IMR-90 (cell line): ENCODE measurements around the gene HAGH. TPM values are rescaled to one million over a fixed set of nuclear protein-coding genes. Genes with fewer than 3 reads are reported as not detected.
A peak's percentile ranks its signal among the peaks of the same experiment; 100 is the strongest.

Source experiments
- ATAC-seq: fragments of 200-7000 bp; cut with Tn5 transposase; 2 replicates; pipeline ENCODE4 v1.9.1; 2020; ENCODE audit warnings: low read depth, mild to moderate bottlenecking, moderate library complexity
- BruUV-seq: library from RNA; stranded (reverse); fragments of 400-500 nt; replicated peaks from 2 replicates; lab custom pipeline; 2021; lab: Mats Ljungman, UMichigan
- CTCF ChIA-PET: fragments of 300-600 bp; formaldehyde crosslinking; extraction: SDS; loops from one replicate; lab custom pipeline; 2021; ENCODE audit warnings: antibody characterized with exemption; lab: Yijun Ruan, JAX
- POLR2A ChIA-PET: fragments of 300-600 bp; sonication (Branson Sonifier 250); formaldehyde crosslinking; loops from one replicate; lab custom pipeline; 2022; ENCODE audit warnings: antibody characterized with exemption; ENCODE audit not compliant: unreplicated experiment; lab: Charles Lee
- DNase-seq: peaks from one replicate; pipeline ENCODE4 v3.0.0; 2013
- H2AFZ ChIP-seq: replicated peaks from 2 replicates; pipeline ENCODE3; 2013; ENCODE audit warnings: low read length, mild to moderate bottlenecking; ENCODE audit not compliant: poor library complexity
- H2AK5ac ChIP-seq: 2 replicates; pipeline ENCODE4 v1.6.1; 2013; ENCODE audit warnings: low read depth, low read length, inconsistent platforms
- H2AK9ac ChIP-seq: replicated peaks from 2 replicates; pipeline ENCODE3; 2013; ENCODE audit warnings: mild to moderate bottlenecking, low read depth, low read length, moderate library complexity; ENCODE audit not compliant: poor library complexity
- H2BK120ac ChIP-seq: 2 replicates; pipeline ENCODE4 v1.6.1; 2013; ENCODE audit warnings: low read depth, low read length, inconsistent platforms
- H2BK15ac ChIP-seq: 3 replicates; pipeline ENCODE4 v1.6.1; 2013; ENCODE audit warnings: low read depth, low read length, inconsistent platforms
- H2BK20ac ChIP-seq: 2 replicates; pipeline ENCODE4 v1.6.1; 2013; ENCODE audit warnings: low read depth, mild to moderate bottlenecking, inconsistent platforms, low read length, moderate library complexity
- H2BK5ac ChIP-seq: 2 replicates; pipeline ENCODE4 v1.6.1; 2013; ENCODE audit warnings: mild to moderate bottlenecking, low read depth, low read length, inconsistent platforms; ENCODE audit not compliant: poor library complexity, severe bottlenecking
- H3K14ac ChIP-seq: replicated peaks from 2 replicates; pipeline ENCODE4 v1.6.1; 2013; ENCODE audit warnings: low read depth, low read length, inconsistent platforms
- H3K18ac ChIP-seq: 2 replicates; pipeline ENCODE4 v1.6.1; 2013; ENCODE audit warnings: low read depth, low read length, control low read depth
- H3K23ac ChIP-seq: 2 replicates; pipeline ENCODE4 v1.6.1; 2013; ENCODE audit warnings: low read depth, low read length, inconsistent platforms
- H3K27ac ChIP-seq: 2 replicates; pipeline ENCODE4 v1.5.1; 2013; ENCODE audit warnings: mild to moderate bottlenecking, control low read depth, low read length; ENCODE audit not compliant: insufficient read depth
- H3K27me3 ChIP-seq: 2 replicates; pipeline ENCODE4 v1.6.1; 2013; ENCODE audit warnings: low read length; ENCODE audit not compliant: control insufficient read depth, insufficient read depth
- H3K36me3 ChIP-seq: 2 replicates; pipeline ENCODE4 v1.6.1; 2013; ENCODE audit warnings: low read length, mixed read lengths; ENCODE audit not compliant: control insufficient read depth, insufficient read depth
- H3K4ac ChIP-seq: 2 replicates; pipeline ENCODE4 v1.6.1; 2013; ENCODE audit warnings: low read depth, low read length, inconsistent platforms
- H3K4me1 ChIP-seq: 2 replicates; pipeline ENCODE4 v1.6.1; 2013; ENCODE audit warnings: low read length, mixed read lengths; ENCODE audit not compliant: control insufficient read depth, insufficient read depth
- H3K4me2 ChIP-seq: 2 replicates; pipeline ENCODE4 v1.6.1; 2013; ENCODE audit warnings: low read depth, mild to moderate bottlenecking, control low read depth, low read length, moderate library complexity
- H3K4me3 ChIP-seq: 2 replicates; pipeline ENCODE4 v1.5.1; 2013; ENCODE audit warnings: low read depth, mild to moderate bottlenecking, control low read depth, low read length, moderate library complexity; ENCODE audit not compliant: insufficient read depth
- H3K56ac ChIP-seq: 2 replicates; pipeline ENCODE4 v1.6.1; 2013; ENCODE audit warnings: low read length, inconsistent platforms; ENCODE audit not compliant: insufficient read depth; ENCODE audit errors: extremely low read depth
- H3K79me1 ChIP-seq, 2 experiments: 2 replicates each; pipeline ENCODE4 v1.6.1; 2013; ENCODE audit warnings: low read length in 2 of 2, inconsistent platforms in 1 of 2, low read depth in 1 of 2
- H3K9ac ChIP-seq: 2 replicates; pipeline ENCODE4 v1.6.1; 2013; ENCODE audit warnings: low read depth, low read length, control low read depth
- H3K9me1 ChIP-seq: 2 replicates; pipeline ENCODE4 v1.6.1; 2013; ENCODE audit warnings: low read length, inconsistent platforms; ENCODE audit not compliant: insufficient read depth
- H3K9me3 ChIP-seq: 2 replicates; pipeline ENCODE4 v1.6.1; 2013; ENCODE audit warnings: low read length; ENCODE audit not compliant: control insufficient read depth, insufficient read depth
- H4K20me1 ChIP-seq: 2 replicates; pipeline ENCODE4 v1.6.1; 2013; ENCODE audit warnings: low read length, inconsistent platforms; ENCODE audit not compliant: insufficient read depth
- H4K5ac ChIP-seq: 2 replicates; pipeline ENCODE4 v1.6.1; 2013; ENCODE audit warnings: mild to moderate bottlenecking, low read depth, low read length, control low read depth
- H4K8ac ChIP-seq, 2 experiments: 2 replicates each; pipeline ENCODE4 v1.6.1; 2013; ENCODE audit warnings: low read depth in 2 of 2, low read length in 2 of 2, control low read depth in 1 of 2, inconsistent platforms in 1 of 2
- H4K91ac ChIP-seq: 2 replicates; pipeline ENCODE4 v1.6.1; 2013; ENCODE audit warnings: low read depth, low read length, inconsistent platforms; ENCODE audit not compliant: insufficient read depth
- BHLHE40 ChIP-seq: fragments of 150-350 bp; IDR thresholded peaks from 2 replicates; pipeline ENCODE4 v1.6.1; 2016; ENCODE audit warnings: mild to moderate bottlenecking, low read depth, low read length
- CHD1 ChIP-seq: IDR thresholded peaks from 2 replicates; pipeline ENCODE4 v1.6.1; 2012; ENCODE audit warnings: low read depth, low read length, improper control_type of control experiment
- FOS ChIP-seq: fragments of 150-350 bp; IDR thresholded peaks from 2 replicates; pipeline ENCODE4 v1.6.1; 2016; ENCODE audit warnings: low read depth, low read length
- WGBS, 2 experiments: methylation state at CpG; one replicate each; pipeline versions ENCODE4 v1.1.5 to v1.1.7; 2013; ENCODE audit warnings: missing lambda C conversion rate in 2 of 2; ENCODE audit not compliant: insufficient read length in 1 of 2; ENCODE audit errors: extremely low coverage in 2 of 2; 5-methylcytosine and 5-hydroxymethylcytosine counted together
- dilution Hi-C: fragments of 300-500 bp; cut with HindIII; formaldehyde crosslinking; loops from one replicate; pipeline ENCODE4 v1.14.3; 2018; ENCODE audit warnings: low sequenced_read_pairs; ENCODE audit not compliant: unreplicated experiment
- in situ Hi-C: fragments of 300-500 bp; cut with MboI; formaldehyde crosslinking; loops from 3 replicates; pipeline ENCODE4 v1.14.3; 2019; ENCODE audit warnings: low sequenced_read_pairs, inconsistent platforms, mixed read lengths
- intact Hi-C: fragments of 100-400 bp; cut with micrococcal nuclease; formaldehyde crosslinking; loops from 2 replicates; pipeline ENCODE4 v1.10.0; 2022
- polyA plus RNA-seq, 3 experiments: library from polyadenylated mRNA; depleted of rRNA; stranded (reverse); fragments of >200 nt; gene quantifications; 2 replicates each; pipeline ENCODE4 v1.2.3, GENCODE V29; 2012; ENCODE audit warnings: low replicate concordance in 1 of 3
- total RNA-seq: library from RNA; depleted of rRNA; stranded (reverse); fragments of >200 nt; gene quantifications from 2 replicates; pipeline ENCODE4 v1.2.3, GENCODE V29; 2012

The HAGH gene
- total and polyA plus RNA-seq, 2 of the 4 experiments (the other 2 are of a cell fraction): 30.8 to 52.2 TPM

DNA sequence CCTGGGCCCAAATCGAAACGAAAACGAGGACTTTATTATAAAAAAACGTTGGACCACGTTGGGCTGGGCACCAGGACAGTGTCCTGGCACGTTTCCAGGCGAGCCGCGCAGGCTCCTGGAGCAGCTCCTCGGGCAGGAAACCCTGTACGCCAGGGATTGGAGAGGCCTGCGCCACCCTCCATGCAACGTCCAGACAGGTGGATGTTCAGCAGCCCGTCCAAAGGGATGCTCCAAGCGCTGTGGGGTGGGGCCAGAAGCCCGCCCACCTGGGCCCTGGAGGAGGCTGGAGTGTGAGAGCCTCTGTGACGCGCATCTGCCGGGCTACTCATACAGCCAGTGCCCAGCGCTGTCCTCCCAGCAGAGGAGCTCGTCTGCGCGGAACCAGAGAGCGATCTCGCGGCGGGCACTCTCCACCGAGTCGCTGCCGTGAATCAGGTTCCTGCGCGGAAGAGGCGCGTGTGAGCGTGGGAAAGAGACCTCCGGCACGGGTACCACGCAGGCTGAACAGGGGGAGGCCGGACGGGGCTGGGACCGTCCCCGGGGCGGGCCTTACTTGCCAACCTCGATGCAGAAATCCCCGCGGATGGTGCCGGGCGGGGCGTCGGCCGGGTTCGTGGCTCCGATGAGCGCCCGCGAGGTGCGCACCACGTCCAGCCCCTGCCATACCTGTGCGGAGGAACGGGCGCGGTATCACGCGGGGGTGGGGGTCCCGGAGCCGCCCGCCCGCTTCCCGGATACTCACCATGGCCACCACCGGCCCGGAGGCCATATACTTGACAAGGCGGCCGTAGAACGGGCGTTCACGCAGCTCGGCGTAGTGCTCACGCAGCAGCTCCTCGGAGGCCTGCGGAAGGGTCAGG lies 56.1 kb downstream of the HAGH start:
- ATAC-seq: peak; percentile 5
- Histone ChIP-seq H2BK120ac (no peak overlapping the region), H3K4me3 (peak overlapping the region; percentile 93), H4K5ac (no peak overlapping the region), H3K4me1 (peaks cover 13% of the 10 kb centered on the region), H3K36me3 (peaks cover 40% of the 10 kb centered on the region), H3K4ac (no peak overlapping the region; the same call in 1 of the 2 replicates), H4K91ac (no peak overlapping the region), H2BK5ac (no peak overlapping the region), H3K14ac (no peak overlapping the region), H3K27ac (peak overlapping the region; percentile 68; the same call in 1 of the 2 replicates), H3K56ac (no peak overlapping the region), H4K20me1 (peaks cover 28% of the 10 kb centered on the region), H4K8ac (peak overlapping the region in 1 of 2 experiments; percentile 50; a peak in 2 of 4 replicates), H3K79me1 (peaks cover 12 to 49% of the 10 kb centered on the region in 2 experiments), H2AK9ac (peak overlapping the region; percentile 13), H2AFZ (peak overlapping the region; percentile 64), H2AK5ac (no peak overlapping the region), H3K9ac (peak overlapping the region; percentile 72), H3K18ac (no peak overlapping the region), H3K23ac (no peak overlapping the region), H2BK20ac (no peak overlapping the region), H3K27me3 (no peaks in the 10 kb centered on the region), H3K9me3 (no peaks in the 10 kb centered on the region), H3K4me2 (peak overlapping the region; percentile 85), H3K9me1 (0 out of 2 replicates have a peak, but pooled peaks cover 3% of the 10 kb centered on the region), H2BK15ac (no peak overlapping the region)
- WGBS, 2 experiments: 31% methylated on average over 54 of the region's 81 CpGs; no CpG with 5 or more reads in 1 of the 2 experiments
- TSS peak; percentile 81 for BruUV-seq
- ChIA-PET CTCF (no interaction called here), POLR2A (no interaction called here)
- in situ Hi-C loops: no loop called here
- dilution Hi-C loops: no loop called here
- intact Hi-C loops: no loop called here
- DNase-seq: peak; percentile 47
- TF ChIP-seq FOS (no peak), BHLHE40 (0 out of 2 replicates have a peak, but pooled peaks have one; percentile 6), CHD1 (no peak)
